ENCODE measurements around the gene PDGFRB.

The PDGFRB gene

DNA sequence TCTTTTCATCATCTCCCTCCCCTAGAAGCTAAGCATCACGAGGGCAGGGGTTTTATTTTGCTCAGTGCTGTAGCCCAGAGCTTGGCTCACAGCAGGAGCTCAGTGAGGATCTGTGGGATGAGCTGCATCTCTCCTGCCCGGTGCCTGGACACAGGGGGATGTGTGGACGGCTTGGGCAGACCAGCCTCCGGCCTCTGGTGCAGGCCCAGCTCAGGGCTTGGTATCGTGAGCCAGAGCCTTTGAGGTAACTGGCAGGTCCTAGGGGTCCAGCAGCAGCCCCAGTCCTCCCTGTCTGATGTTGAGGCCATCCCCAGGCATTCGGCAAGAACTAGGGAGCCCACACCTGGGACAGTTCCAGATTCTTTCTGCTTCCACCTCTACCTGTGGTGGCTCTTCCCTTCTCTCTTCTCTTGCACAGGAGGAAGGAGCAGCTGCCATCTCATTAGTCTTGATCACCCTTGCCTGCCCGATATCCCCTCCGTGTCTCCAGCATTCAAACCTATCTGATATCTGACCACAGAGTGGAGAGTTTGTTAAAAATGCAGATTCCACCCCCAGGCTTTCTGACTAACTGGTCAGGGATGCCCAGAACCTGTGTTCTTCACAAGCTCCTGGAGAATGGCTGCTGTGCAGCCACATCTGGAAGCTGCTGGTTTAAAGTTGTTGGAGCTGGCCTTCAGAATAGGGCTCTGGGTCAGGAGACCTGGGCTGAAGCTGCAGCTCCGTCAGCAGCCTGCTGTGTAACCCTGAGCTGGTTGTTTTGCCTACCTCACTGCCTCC, 26.3 kb upstream of the PDGFRB start:
- DNase-seq, result no peak

DNA sequence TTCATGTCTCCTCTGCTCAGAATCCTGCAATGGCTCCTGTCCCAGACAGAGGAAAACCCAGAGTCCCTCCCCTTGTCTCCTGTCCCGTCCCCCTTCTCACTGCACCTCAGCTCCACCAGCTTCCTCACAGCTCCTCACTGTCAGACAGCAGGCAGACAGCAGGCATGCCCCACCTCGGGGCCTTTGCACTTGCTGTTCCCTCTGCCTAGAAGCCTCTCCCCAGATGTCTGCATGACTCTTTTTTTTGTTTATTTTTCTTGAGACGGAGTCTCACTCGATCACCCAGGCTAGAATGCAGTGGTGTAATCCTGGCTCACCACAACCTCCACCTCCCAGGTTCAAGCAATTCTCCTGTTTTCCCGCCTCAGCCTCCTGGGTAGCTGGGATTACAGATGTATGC, 25.4 kb upstream of the PDGFRB start:
- DNase-seq, result no peak

DNA sequence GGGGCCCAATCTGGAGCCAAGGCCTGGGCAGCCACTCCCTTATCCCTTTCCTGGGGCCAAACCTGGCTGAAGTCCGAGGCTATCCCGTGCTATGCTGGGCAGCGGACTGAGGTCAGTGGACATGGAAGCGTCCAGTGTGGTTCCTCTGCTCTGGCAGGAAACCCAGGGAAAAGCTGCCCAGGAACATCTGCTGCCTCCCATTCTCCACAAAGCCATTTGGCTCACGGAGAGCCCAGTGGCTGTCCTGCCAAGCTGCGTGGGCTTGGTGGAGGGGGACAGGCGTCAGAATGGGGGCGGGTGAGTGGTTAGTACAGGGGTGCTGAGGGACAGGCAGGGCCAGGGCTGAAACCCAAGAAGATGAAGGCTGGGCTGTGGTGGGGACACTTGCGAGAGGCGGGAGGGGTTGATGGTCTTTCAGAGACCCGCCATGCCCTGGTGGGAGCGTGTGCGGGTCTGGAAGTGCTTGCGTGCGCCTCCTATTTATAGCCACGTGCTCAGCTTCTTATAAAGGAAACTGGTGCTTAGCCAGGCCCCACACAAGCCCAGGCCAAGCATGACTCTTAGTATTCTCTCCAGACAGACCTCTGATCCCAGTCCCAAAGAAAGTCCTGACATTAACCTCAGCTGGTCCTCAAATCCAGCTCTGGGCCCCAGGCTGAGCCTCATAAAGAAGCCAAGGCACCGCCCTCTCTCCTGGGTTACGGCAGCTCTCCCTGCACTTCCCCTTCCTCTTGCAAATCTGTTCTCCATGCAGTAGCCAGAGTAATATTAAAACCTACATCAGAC, 24.8 kb upstream of the PDGFRB start:
- DNase-seq, result no peak

DNA sequence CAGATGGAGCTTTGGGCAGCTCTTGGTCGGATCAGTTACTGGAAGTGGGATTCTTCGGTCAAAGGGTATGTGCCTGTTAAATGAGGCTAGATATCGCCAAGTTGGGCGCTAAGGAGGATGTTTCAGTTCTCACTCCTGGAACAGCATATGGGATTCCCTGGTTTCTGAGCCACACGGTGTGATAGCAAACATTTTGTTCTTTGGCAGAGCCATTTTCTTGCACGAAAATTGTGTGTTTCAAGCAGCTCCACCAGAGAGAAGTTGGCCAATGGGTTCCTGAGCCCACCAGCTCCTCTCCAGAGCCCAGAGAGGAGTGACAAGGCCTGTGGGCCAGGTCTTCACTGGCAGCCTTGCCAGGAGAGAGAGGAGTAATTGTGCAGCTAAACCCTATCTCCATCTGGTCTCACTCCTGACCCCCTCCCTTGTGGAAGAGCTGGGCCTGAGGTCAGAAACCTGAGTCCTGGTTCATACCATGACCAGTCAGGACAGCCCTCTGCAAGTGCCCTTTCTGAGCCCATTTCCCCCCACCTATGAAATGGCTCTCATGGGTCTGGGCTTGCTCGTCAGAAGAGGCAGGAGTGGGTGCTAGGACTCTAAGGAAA, 23.5 kb upstream of the PDGFRB start:
- DNase-seq, result no peak

DNA sequence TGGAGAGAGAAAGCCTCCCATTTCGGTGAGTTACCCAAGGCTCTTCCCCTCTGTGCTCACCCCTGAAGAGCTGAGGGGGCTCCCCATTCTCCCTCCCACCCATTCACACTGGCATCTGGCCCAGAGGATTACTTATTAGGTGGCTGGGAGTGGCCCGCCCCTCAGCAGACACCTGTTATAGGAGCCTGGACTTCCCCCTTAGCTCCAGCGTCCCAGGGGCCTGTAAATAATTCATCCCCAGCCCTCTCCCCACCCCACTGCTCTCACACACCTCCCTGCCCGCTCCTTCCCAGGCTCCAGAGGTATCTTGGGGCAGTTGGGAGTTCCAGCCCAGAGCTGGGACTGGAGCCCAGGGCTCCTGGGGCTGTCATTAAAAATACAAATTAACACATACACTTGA, 22.6 kb upstream of the PDGFRB start:
- no peak for DNase-seq

DNA sequence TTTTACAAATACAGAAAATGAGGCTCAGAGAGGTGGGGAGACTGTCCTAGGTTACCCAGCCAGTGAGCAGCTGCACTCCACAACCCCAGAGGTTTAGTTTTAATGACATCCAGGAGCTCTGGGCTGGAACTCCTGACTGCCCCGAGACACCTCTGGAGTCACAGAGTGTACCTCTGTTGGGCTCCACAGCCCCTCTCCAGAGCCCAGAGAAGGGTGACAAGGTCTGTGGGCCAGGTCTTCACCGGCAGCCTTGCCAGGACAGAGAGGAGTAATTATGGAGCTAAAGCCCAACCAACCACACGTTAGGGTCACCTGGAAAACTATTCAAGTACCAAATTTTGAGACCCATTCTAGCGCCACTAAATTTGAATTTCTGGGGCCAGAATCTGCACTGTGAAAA, 22.1 kb upstream of the PDGFRB start:
- no peak for DNase-seq

DNA sequence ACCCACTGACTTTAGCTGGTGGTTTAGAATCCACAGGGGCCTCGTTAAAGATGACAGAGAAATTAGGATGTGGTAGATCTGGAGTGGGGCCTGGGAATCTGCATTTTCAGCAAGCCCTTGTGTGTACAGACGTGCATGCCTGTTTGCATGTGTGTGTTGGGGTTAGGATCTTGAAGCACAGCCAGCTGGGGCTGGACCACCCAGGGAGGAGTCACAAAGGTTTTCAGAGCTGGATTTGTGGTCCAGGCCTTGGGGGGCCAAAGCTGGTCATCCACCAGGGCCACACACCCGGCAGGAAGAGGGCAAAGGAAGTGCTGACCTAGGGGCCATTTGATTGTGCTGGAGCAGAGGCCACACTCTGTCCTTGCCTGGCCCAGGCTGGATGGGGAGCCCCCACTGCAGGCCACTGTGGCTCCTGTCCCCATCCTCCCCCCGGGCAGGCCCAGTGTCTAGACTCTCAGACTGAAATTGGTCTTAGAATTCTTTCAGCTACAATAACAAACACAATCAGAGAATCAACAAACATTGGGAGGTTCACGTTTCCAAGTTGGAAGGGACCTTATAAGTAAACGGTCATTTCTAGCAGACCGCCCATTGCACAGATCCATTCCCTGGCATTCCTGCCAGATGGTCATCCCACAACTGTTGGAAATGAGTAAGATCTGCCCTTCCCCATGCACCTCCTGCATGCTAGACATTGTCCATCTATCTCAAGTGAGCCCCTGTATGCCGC, 21.3 kb upstream of the PDGFRB start:
- DNase-seq, result no peak

DNA sequence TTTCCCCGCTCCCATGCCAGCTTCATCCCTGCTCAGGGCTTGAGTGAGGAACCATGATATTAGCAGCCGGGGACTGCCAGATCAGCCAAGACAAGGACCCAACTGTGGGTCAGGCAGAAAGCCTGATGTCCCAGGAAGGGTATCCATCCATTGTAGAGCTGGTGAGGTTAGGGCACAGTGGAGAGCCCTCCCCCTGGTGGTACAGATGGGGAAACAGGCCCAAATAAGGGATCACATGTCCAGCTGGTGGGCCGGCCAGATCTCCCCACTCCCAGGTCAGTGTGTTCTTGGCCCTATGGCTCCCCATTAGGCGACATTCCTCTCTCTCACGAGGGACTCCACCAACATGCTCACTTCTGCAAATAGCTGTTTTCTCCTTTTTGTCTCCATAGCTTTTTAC, 19.9 kb upstream of the PDGFRB start:
- no peak for DNase-seq

DNA sequence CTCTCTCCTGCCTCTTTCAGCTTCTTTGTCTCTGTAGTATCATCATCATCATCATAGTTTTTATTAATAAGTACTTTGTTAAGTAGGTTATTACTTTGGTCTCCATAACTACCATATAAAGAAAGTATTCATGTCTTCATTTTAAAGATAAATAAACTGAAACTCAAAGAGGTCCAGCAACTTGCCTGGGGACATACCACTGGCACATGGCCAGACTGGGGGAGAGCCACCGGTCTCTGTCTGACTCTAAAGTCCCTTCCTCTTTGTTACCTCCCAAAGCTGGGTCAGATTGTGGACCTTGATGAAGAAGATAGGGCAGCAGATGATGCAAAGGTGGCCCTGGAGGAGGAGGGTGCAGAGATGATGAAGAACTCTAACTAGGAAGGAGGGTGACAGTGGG, 19.4 kb upstream of the PDGFRB start:
- DNase-seq, result no peak

DNA sequence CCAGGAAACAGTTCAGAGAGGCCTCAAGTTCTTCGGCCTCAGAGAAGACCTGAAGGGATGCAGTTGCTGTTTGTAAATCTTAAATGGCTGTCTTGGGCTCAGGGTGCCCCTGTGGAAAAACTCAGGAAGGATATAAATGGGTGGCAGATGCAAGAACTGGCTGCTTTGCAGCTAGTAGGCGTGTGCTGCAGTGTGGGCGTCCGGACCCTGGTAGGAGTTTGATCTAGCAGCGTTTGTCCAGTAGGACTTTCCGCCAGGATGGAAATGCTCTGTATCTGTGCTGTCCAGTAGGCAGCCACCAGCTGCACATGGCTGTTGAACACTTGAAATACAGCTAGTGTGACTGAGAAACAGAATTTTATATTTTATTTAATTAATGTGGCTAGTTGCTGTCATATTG, 18.6 kb upstream of the PDGFRB start:
- no peak for DNase-seq

DNA sequence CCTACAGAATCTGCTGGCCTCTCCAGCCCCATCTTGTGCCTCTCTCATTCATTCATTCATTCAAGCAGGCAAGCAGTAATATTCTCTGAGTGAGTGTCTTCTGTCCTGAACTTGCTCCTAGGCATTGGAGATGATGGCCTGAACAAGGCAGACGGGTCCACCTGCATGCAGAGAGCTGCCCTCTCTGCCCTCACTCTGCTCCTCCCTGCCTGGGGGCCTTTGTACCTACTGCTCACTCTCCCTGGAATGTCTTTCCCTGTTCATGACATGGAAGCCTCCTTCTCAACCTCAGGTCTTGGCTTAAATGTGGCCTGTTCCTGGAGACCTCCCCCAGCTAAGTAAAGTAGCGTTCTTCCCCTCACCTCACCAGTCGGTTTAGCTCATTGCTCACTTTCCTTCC, 17.5 kb upstream of the PDGFRB start:
- DNase-seq, result no peak

DNA sequence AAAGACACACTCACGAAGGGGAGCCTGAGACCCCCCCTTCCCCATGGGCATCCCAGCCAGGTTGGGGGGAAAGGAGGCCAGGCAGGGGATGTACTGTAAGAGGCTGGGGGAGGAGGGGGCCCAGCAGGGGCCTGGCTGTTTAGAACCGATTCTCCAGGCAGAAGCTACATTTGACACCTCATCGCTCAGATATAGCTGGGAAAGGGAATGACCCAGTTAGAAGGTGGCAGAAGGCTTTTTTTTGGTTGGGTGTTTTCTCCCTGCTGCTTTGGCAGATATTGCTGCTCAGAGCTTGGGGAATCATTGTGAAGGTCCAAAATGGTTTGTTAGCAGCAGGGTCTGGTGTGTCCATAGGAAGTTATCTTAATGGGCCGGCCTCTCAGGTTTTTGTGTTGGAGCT, 16.9 kb upstream of the PDGFRB start:
- DNase-seq, result no peak

DNA sequence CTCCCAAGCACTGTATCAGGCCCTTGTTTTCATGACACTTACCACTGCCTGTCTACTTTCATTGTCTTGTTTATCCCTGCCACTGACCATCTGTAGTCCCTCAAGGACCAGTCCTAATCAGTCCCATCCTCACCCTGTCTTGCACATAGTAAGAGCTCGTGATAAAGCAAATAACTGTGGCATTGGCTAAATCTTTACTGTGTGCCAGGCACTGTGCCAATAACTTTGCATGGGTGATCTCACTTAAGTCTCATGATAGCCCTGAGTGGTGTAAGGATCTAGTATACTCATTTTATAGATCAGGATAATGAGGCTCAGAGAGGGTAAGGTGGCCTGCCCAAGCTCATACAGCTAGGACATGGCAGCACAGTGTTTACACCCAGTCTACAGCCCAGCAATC, 16.5 kb upstream of the PDGFRB start:
- no peak for DNase-seq

DNA sequence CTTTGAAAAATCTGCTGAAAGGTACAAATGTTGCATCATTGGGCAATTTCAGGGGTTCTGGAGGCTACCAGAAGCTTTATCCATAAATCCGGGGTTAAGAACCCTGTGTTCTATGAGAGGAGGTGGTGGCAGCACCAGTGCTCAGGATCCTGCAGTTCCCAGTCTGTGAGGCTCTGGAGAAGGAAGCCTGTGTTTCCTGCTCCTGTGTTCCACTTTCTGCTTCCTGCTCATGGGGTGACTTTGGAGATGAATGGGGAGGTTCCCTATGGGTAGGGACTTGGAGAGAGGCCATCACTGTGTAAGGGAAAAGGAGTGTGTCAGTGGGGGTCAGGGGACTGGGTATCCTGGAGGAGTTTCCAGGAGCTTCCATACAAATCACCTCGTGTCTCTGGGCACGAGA, 13.2 kb upstream of the PDGFRB start:
- DNase-seq, result no peak

DNA sequence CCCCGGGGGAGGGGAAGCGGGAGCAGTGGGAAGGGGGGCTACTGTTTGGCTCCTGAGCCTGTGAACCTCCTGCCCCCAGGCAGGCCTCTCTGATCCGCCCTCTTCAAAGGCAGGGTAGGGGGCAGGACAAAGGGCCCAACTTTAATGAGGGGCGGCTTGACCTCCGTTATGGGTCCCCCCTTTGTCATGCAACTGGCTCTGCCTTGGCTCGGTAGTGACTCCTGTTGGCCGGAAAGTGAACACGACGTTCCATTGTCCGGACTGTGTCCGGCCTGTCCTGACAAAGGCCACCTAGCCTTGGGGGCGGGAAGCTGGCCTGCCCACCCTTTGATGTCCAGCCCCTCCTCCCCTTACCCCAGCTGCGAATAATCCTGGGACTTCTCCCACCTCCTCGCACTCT, 12.3 kb upstream of the PDGFRB start:
- DNase-seq, result no peak

DNA sequence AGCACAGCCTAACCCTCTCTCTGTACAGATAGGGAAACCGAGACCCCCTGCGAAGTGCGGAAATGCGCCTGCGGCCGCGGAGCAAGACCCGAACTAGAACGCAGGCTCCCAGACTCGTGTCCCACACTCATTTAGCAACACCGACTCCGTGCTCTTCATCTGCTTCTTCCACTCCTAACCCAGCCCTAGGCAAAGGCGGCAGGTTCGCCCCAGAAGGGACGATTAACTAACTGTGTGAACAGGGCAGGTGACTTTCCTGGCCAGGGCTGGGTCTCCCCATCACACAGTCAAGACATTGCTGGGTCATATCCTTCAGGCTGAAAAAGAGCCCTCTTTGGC, 11.8 kb upstream of the PDGFRB start:
- no peak for DNase-seq

DNA sequence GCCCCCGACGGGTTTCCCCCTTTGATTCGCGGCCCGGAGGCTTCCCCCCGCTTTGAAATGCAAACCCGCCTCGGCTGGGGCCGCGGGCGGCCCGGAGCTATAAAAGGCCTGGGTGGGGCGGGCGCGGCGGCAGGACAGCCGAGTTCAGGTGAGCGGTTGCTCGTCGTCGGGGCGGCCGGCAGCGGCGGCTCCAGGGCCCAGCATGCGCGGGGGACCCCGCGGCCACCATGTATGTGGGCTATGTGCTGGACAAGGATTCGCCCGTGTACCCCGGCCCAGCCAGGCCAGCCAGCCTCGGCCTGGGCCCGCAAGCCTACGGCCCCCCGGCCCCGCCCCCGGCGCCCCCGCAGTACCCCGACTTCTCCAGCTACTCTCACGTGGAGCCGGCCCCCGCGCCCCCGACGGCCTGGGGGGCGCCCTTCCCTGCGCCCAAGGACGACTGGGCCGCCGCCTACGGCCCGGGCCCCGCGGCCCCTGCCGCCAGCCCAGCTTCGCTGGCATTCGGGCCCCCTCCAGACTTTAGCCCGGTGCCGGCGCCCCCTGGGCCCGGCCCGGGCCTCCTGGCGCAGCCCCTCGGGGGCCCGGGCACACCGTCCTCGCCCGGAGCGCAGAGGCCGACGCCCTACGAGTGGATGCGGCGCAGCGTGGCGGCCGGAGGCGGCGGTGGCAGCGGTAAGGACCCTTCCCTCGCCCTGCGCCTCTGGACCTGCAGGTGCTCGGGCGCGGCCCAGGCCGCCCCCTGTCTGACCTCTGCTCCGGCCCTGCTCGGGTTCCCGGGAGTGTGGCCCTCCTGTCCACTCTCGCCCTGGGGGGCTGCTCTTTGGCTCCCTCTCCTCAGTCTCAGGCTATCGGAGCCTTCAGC, 11.2 kb upstream of the PDGFRB start, which contains the start of gene CDX1:
Gene CDX1, plus strand, starts transcription at position 129 of the 862 bp plus-strand sequence. Its CDS starts 99 bp downstream, at position 228.
- DNase-seq, result no peak

DNA sequence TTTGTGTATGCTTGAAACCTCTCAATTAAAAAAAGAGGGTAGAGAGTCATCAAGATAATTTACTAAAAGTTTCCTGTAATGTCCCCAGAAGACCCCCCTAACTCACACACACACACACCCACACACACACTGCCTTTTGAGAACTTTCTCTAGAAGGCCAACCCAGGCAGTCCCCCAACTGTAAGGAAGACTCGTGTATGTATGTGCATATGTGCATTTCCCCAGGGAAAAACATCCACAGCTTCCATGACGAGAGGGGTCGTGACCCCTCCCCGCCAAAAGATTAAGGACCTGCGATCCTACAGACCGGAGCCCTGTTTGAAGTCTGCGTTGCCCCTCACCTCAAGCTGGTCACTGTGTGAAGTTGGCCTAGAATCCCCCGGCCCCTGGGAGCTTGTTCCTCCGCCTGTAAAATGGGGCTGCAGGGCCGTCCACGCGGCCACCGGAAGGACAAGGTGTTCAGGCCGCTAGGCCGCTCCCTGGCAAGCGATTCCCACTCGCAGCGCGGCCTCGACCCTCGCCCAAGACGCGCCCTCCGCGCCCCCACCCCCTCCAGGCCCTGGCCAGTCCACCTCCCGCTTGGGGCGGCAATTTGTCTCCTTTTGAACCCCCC, 10.5 kb upstream of the PDGFRB start:
- no peak for DNase-seq

DNA sequence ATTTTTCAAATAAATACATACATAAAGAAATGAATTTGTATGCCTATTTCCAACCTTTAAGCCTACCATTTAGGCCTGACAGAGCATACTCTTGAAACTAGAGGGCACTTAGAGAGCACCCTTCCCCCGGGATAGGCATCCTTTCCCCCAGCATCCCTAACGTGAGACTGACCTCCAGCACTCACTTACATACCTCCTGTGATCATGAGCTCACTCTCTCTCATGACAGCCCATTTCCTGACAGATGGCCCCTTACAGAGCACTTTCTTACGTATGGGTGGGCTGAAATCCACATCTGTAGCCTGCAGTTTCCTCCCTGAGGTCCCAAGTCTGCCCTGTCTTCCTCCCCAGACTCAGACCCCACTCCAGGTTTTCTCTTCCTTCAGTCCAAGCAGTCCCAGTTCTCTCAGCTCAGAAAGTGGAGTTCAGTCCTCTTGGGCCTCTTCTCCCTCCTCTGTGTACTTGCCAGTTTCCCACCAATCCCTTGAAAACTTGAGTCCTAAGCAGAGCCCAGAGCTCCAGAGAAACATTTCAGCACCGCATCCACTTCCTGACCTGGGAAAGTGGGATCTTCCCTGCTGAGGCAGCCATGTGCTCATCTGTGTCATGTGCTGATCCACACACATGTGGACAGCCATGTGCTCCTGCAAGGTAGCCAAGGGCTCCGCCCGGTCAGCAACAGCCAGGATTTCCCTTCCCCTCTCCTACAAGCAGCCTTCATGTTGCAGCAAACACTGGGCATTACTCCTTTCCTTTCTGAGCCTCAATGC, 8.8 kb upstream of the PDGFRB start:
- no peak for DNase-seq

DNA sequence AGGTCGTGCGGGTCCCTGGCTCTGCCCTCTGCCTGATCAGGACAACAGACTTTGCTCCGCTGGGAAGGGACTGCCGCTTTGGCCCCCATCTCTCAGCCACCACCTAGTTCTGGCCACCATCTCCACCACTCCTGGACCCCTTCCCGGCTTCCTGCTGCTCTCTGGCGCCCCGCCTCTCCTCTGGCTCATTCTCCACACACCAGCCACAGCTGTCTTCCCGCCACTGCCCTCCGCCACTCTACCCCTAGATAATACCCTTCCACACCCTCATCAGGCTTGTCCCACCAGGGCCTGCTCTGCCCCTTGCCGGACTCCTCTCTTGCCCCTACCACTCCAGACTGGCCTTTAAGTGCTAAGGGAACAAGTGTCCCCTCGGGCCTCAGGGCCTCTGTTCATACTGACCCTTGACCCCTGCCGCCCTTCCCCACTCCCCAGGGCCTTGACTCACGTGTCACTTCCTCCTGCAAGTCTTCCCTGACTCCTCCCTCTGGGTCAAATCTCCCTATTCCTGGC, 8.0 kb upstream of the PDGFRB start:
- no peak for DNase-seq

DNA sequence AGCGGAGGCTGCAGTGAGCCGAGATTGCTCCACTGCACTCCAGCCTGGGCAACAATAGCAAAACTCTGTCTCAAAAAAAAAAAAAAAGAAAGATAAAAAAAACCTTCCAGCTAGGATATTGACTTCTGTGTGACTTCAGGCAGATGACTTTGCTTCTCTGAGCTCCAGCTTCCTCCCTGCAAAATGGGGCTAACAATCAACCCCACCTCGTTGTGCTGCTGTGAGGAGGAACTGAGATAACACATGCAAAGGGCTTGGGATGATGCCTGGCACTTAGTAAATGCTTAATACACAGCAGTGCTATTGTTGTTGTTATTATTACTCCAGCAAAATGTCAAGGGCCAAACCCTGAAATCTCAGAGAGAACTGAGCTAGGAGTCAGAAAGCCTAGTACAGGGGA, 7.4 kb upstream of the PDGFRB start:
- DNase-seq, result no peak

Data from stimulated activated CD4-positive, alpha-beta T cell treated with anti-CD3 and anti-CD28 coated beads, Interleukin-1b, Interleukin-23, amount 100 ng/mL, for 48 hours (primary cell).